GM18505 (cell line): ENCODE data around the gene MLIP.
"Not testable (repeated sequence)": the region's sequence is repeated elsewhere in the genome, so short reads cannot be mapped to it uniquely, and the experiment has no call there.

Source experiments
- ATAC-seq: cut with Tn5 transposase; IDR thresholded peaks from one replicate; pipeline ENCODE4 v1.9.1; 2021; ENCODE audit not compliant: unreplicated experiment
- POLR2A ChIP-seq: IDR thresholded peaks from 4 replicates; pipeline ENCODE4 v1.6.1; 2011; ENCODE audit warnings: borderline replicate concordance; ENCODE audit not compliant: insufficient read depth, insufficient read length; ENCODE audit errors: extremely low read depth

Gene MLIP

GRCh38 chr6:54244430-54244829, 133.2 kb downstream of the MLIP start:
- TF ChIP-seq POLR2A = no peak
- ATAC-seq = no peak

GRCh38 chr6:54245265-54245664, 134.0 kb downstream of the MLIP start:
- TF ChIP-seq POLR2A = no peak
- ATAC-seq = no peak

GRCh38 chr6:54248319-54248718, 137.1 kb downstream of the MLIP start:
- ATAC-seq = no peak
- no peak for TF ChIP-seq POLR2A

- ATAC-seq = no peak
These were observed 137.8 kb downstream of the MLIP start for GRCh38 chr6:54248994-54249393.

GRCh38 chr6:54249812-54250211, 138.6 kb downstream of the MLIP start:
- not testable (repeated sequence) for ATAC-seq

More at GRCh38 chr6:54248994-54249393, 137.8 kb downstream of the MLIP start:
- no peak for TF ChIP-seq POLR2A

GRCh38 chr6:54252496-54252895, 141.3 kb downstream of the MLIP start:
- TF ChIP-seq POLR2A = no peak
- no peak for ATAC-seq

- ATAC-seq = no peak
- TF ChIP-seq POLR2A = no peak
These were observed 141.7 kb downstream of the MLIP start for GRCh38 chr6:54252916-54253315.

GRCh38 chr6:54254886-54255285, 143.6 kb downstream of the MLIP start:
- no peak for ATAC-seq
- TF ChIP-seq POLR2A = no peak

- ATAC-seq = no peak
- no peak for TF ChIP-seq POLR2A
These were observed 144.6 kb downstream of the MLIP start for GRCh38 chr6:54255886-54256285.

GRCh38 chr6:54260025-54260424, 148.8 kb downstream of the MLIP start:
- TF ChIP-seq POLR2A = no peak
- no peak for ATAC-seq

GRCh38 chr6:54262499-54262898, 151.3 kb downstream of the MLIP start:
- ATAC-seq = no peak
- TF ChIP-seq POLR2A = no peak

- no peak for TF ChIP-seq POLR2A
- ATAC-seq = no peak
These were observed 151.7 kb downstream of the MLIP start for GRCh38 chr6:54262971-54263370.

GRCh38 chr6:54264581-54265272, 153.5 kb downstream of the MLIP start:
- no peak for TF ChIP-seq POLR2A
- ATAC-seq = no peak

GRCh38 chr6:54266400-54266923, 155.2 kb downstream of the MLIP start:
- TF ChIP-seq POLR2A = no peak
- ATAC-seq = no peak

GRCh38 chr6:54267798-54268197, 156.6 kb downstream of the MLIP start:
- ATAC-seq = no peak
- TF ChIP-seq POLR2A = no peak
